HG03442 (cell line): ENCODE measurements around the gene RNF26.

Experiments used
- ATAC-seq: cut with Tn5 transposase; IDR thresholded peaks from one replicate; pipeline ENCODE4 v1.9.1; 2021; ENCODE audit warnings: mild to moderate bottlenecking, moderate library complexity; ENCODE audit not compliant: unreplicated experiment

Gene RNF26

DNA sequence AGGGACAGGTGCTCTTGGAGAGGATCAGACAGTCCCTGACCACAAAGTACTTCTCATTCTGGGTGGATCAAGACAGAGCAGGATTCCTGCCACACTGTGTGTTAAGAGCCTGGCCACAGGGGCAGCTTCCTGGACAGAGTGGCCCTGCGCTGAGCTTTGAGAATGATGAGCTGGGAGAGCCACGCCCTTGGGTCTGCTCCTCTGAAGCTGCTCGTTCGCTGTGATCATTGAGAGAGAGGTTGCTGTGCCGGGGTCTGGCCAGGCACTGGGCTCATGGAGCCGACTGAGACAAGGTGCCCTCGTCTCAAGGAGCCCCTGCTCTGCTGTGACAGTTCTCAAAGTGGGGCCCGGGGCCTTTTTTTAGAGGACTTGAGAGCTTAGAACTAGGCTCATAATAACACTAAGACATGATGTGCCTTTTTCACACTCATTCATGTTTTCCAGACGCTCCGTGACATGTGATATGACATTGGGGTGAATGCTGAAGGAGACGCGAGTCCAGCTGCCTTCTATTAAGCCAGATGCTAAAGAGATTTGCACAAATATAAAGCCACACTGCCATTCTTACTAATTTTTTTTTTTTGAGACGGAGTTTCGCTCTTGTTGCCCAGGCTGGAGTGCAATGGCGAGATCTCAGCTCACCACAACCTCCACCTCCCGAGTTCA lies 13.7 kb downstream of the RNF26 start:
- no peak for ATAC-seq

DNA sequence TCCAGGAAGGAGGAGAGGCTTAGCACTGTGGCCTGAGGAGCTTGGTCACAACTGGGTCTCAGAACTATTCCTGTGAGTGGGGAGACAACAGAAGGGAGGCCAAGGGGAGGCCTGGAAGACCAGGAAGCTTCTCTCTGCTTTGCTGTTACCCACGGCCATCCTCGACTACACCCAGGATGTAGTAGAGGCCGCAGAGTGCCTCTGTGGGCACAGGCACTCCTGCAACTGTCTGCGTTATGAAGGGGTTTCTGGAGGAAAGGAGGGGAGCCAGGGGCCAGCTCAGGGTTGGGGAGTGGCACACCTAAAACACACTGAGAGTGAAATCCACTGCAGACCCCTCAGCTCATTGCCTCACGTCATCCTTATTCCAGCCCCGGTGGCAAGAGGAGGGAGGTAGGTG lies 16.0 kb downstream of the RNF26 start:
- no peak for ATAC-seq

- no peak for ATAC-seq
Measured at GRCh38 chr11:119351232-119351631, 16.9 kb downstream of the RNF26 start.

- no peak for ATAC-seq
Measured at GRCh38 chr11:119352857-119353260, 18.5 kb downstream of the RNF26 start.

- no peak for ATAC-seq
Measured at GRCh38 chr11:119355091-119355843, 20.9 kb downstream of the RNF26 start.

DNA sequence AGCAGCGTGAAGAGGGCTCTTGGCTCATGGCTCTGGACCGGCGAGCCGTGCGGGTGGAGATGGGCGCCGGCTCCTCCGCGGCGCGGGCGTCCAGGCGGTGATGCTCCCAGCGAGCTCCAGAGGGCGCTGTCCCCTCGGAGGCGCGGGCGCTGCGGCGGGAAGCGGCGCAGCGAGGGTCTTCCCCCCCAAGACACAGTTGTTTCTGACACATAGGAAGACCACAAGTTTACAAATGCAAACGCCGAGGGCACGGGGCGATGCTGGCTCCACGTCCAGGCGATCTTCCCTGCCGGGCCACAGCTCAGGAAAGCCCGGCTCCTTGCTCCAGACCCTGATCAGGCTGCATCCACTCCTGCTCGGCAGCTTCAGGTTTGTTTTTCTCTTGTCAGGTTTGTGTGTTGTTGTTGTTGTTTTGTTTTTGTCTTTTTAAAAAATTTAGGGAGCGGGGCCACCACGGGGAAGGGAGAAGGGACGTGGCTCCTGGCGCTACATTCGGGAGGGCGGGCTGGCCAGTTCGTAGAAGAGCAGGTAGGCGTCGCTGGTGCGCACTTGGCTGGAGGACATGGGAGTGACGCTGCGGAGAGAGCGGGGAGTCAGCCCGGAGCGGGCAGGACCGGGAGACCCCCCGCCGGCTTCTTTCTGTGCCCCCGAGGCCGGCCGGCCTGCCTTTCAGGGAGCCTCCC lies 22.2 kb downstream of the RNF26 start:
- peak; percentile 64 for ATAC-seq

DNA sequence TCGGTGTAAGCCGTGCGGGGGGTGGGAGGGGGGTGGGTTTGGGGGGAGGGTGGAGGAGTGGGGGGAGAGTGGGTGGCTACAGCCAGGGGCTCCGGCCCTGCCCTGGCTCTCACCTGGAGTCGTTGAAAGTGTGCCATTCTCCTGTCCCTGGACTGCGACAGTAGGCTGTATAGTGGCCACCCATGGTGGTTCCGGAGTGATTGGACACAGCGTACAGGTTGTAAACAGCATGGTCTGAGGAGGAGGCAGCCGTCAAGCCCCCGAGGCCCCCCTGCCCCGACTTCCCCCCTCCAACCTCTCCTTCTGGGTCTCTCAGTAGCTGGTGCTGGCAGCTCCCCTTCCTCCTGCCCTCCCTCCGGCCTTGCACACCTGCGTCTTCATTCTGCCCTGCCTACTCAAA lies 22.7 kb downstream of the RNF26 start:
- ATAC-seq: no peak

GRCh38 chr11:119359365-119360214 lies 25.3 kb downstream of the RNF26 start:
- no peak for ATAC-seq

DNA sequence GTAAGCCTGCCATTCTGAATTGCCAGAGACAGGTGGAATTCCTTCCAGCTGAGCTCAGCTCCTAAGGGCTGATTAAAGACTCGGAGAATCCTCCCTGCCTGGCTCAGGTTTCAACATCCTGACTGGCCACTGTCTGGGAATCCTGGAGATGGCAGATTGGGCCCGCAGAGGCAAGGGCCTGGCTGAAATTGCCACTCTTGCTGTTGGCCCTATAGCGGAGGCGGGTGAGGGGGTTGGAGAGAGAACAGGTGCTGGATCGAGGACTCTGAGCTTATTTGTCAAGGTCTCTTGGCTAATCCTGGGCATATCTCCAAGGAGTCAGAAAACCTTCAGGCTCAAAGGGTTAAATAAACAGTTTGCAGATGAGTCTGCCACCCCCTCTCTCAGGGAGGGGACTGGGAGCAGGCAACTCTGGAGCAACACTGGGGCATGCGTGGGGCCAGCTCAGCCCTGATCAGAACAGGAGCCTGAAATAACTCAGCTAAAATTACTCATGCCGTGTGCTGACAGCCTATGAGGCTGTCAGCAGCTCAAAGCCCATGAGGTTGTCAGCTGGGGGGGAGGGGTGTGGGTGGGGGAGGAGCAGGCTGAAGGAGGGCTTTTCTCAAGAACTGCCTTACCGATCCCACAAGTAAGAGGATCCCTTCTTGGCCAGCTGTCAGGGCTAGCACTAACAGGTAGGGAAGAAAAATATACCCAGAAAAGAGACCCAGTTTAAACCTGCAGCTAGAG lies 26.9 kb downstream of the RNF26 start:
- no peak for ATAC-seq

DNA sequence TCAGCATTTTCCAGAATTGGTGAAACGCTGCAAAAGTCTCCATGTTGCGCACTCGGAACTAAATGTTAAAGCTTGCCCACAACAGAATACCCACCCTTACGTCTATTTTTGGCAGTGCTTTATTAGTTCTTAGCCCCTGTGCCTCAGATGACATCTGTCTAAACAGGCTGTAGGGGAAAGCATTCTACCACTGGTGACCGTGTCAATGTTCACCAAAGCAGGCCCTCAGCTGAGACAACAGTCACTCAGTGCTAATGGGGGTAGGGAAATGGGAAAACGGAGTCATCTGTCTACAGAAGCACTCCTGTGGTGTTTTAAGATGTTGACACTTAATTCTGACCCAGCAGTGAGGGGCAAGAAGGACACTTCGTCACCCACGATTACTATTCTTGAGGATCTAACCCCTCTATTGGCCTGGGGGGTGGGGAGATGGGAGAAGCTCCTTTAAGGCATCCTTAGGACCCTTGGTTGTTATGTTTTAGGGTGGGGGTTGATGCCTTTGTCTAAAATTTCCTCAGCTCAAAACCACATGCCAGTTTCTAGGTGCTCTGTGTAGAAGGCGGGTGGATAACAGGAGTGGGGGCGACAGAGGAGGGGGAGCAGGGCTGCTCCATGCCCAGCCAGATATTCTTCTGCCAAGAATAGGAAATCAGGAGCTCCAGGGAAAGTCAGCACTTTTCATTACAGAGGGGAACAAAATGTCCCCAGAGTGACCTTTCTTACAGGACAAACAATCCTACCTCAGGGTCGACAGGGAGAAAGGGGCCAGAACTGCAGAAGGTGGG lies 27.8 kb downstream of the RNF26 start:
- no peak for ATAC-seq

DNA sequence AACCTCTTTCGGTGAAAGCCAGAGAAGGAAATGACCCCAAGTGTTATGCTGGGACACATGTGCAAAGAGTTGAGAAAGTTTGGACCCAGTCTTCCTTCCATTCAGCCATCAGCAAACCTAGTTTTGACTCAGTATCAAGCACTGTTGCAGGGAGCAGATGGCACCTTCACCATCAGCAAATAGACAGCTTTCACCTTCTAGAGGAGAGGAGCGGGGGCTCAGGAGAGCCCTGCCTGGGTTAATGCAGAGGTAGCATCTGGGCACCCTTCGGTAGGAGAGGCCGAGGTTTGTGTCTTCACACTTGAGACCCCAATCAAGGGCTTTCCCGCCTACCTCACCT lies 28.4 kb downstream of the RNF26 start:
- no peak for ATAC-seq

GRCh38 chr11:119363081-119363850 lies 28.9 kb downstream of the RNF26 start:
- no peak for ATAC-seq

DNA sequence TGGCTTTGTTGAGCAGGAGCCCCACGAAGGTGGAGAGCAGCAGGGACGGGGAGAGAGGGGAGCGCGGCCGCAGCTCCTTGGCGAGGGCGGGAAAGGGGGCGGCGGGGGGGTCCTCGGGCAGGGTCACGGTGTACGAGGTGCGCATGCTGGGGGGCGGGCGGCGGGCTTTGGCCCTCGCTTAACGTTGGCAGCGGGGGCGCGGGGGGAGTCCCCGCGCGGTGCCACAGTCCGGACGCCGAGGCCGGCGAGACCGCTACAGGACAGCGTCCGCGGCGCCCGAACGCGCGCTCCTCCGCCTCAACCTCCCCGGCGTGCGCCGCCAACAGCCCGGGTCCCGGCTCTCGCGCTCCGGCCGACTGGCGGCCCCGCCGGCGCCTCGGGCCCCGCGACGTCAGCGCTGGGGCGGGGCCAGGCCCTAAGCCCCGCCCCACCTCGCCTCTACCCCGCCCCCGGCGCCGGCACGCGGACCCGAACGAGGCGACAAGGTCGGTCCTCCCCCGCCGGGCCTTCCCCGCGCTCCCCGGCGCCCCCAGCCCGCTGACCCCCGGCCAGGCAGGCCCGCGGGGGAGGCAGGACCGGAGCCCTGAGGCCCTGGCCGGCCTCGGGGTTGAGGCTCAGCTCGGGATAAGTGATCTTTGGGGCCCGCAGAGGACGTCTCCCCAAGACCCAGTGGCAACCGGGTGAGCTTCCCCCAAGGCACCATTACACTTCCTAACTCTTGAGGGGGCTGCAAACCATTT lies 29.7 kb downstream of the RNF26 start:
- ATAC-seq: no peak

DNA sequence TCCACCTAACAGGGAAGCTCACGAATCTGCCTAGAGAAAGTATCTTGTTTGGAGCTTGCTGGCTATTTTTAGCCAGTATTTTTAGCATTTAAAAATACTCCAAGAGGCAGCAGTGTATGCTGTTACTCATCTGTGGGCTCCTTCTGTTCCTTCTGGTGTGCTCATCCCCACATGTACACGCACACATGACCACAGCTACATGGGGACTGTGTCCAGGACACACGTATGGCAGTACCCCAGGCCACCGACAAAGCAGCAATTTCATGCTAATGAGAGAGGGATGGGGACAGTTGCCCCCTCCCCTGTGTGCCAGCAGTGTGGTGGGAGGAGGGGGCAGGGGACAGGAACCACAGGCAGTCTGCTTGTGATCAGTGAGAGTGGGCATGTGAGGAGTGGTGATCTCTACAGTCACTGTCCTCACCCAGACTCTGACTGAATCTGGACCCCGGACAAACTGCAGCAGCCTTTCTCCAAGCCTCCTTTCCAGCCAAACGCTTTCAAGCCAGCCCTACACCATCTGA lies 30.8 kb downstream of the RNF26 start:
- ATAC-seq: no peak

GRCh38 chr11:119366690-119367620 lies 32.6 kb downstream of the RNF26 start:
- ATAC-seq: no peak

GRCh38 chr11:119367661-119368120 lies 33.4 kb downstream of the RNF26 start:
- no peak for ATAC-seq
